Measurements from ENCODE around the gene VSIG8.
"Not testable (repeated sequence)": the region's sequence is repeated elsewhere in the genome, so short reads cannot be mapped to it uniquely, and the experiment has no call there.

Gene VSIG8

GRCh38 chr1:159862557-159862956 is at the start of gene VSIG8:
Gene VSIG8 (minus strand): TSS chr1:159862657. CDS start chr1:159862521, 136 bp downstream.
- POLR2A ChIA-PET: no interaction called here
- TF ChIP-seq CTBP1 (IDR thresholded peaks at IDR 0.05; ENCODE audit: borderline replicate concordance) (no peak), BHLHE40 (IDR thresholded peaks at IDR 0.05; ENCODE audit: borderline replicate concordance) (no peak), SUZ12 (IDR thresholded peaks at IDR 0.05) (no peak), FOXK2 (IDR thresholded peaks at IDR 0.05) (no peak)
- TF ChIP-seq, protein P1, sequence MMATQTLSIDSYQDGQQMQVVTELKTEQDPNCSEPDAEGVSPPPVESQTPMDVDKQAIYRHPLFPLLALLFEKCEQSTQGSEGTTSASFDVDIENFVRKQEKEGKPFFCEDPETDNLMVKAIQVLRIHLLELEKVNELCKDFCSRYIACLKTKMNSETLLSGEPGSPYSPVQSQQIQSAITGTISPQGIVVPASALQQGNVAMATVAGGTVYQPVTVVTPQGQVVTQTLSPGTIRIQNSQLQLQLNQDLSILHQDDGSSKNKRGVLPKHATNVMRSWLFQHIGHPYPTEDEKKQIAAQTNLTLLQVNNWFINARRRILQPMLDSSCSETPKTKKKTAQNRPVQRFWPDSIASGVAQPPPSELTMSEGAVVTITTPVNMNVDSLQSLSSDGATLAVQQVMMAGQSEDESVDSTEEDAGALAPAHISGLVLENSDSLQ (IDR thresholded peaks at IDR 0.05): no peak
- CTCF ChIA-PET: interaction anchor here (0.6 kb wide), 1 partner anchor 19 kb away, joined by 3 read pairs; no protein-coding TSS in a partner anchor
- DNase-seq (ENCODE audit: extremely low spot score): no peak

DNA sequence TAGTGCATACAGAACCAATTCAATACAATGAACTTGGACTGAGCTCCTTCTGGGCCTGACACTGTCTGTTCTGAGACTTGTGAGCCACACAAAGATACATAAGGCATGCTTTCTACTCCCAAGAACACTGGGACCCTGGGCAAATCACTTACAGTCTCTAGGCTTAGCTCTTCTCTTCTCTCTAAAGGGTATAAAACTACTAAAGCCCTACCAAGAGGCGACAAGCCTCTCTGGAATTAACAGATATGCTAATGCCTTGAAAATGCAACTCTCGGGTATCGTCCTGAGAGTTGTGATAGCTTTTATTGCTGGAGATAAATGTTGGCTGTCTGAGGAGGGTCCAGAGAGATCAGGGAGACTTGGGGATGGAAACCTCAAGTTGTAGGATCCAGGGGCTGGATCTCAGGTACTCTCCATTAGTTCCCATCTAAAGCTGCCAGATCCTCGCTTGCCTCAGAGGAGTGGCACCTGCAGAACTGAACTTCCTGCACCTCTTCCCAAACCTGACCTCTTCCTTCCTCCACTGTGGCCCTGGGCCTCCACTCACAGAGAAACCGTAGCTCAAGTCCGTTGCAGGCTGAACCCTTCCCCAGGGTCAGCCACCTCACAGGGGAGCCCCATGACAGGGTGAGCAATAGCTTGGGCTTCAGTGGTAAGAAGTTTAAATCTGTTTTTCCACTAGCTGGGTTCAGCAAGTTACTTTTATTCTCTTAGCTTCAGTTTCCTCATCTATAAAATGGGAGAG is 49.0 kb upstream of the VSIG8 start:
- CTCF ChIA-PET: no interaction called here
- no peak for TF ChIP-seq LEF1 (IDR thresholded peaks at IDR 0.05; ENCODE audit: borderline replicate concordance)
- no peak for TF ChIP-seq FOXA1 (IDR thresholded peaks at IDR 0.05)
- no peak for TF ChIP-seq HDGF (IDR thresholded peaks at IDR 0.05; ENCODE audit: borderline replicate concordance)
- POLR2A ChIA-PET: interaction anchor here (0.9 kb wide), 1 partner anchor 14 kb away, joined by 4 read pairs; the partner anchor contains the start of gene TAGLN2
- no peak for DNase-seq (ENCODE audit: extremely low spot score)

- no peak for TF ChIP-seq ZNF384 (IDR thresholded peaks at IDR 0.05)
- TF ChIP-seq ARNT (IDR thresholded peaks at IDR 0.05): no peak
- no peak for TF ChIP-seq HDGF (IDR thresholded peaks at IDR 0.05; ENCODE audit: borderline replicate concordance)
- TF ChIP-seq, protein P1 (IDR thresholded peaks at IDR 0.05): no peak
- no peak for TF ChIP-seq FOXK2 (IDR thresholded peaks at IDR 0.05)
- TF ChIP-seq ELF4 (IDR thresholded peaks at IDR 0.05): no peak
- TF ChIP-seq LEF1 (IDR thresholded peaks at IDR 0.05; ENCODE audit: borderline replicate concordance): no peak
- no peak for TF ChIP-seq BHLHE40 (IDR thresholded peaks at IDR 0.05; ENCODE audit: borderline replicate concordance)
- TF ChIP-seq SUZ12 (IDR thresholded peaks at IDR 0.05): no peak
- TF ChIP-seq L3MBTL2 (conservative IDR thresholded peaks at IDR 0.05): no peak
- TF ChIP-seq TARDBP (IDR thresholded peaks at IDR 0.05): no peak
- TF ChIP-seq SP1 (IDR thresholded peaks at IDR 0.05): no peak
- no peak for TF ChIP-seq NFRKB (IDR thresholded peaks at IDR 0.05)
- no peak for TF ChIP-seq FOXM1 (IDR thresholded peaks at IDR 0.05; ENCODE audit: borderline replicate concordance)
- no peak for TF ChIP-seq FOXA1 (IDR thresholded peaks at IDR 0.05)
- POLR2A ChIA-PET: interaction anchor here (0.7 to 1.6 kb wide), 2 partner anchors 17 to 116 kb away, joined by 3 to 5 read pairs; partner anchors contain the start of gene TAGLN2
- no peak for DNase-seq (ENCODE audit: extremely low spot score)
- CTCF ChIA-PET: no interaction called here
Observed at GRCh38 chr1:159908031-159908940, 45.8 kb upstream of the VSIG8 start.

GRCh38 chr1:159906960-159907359 is 44.5 kb upstream of the VSIG8 start:
- no peak for TF ChIP-seq NFRKB (IDR thresholded peaks at IDR 0.05)
- no peak for TF ChIP-seq BHLHE40 (IDR thresholded peaks at IDR 0.05; ENCODE audit: borderline replicate concordance)
- TF ChIP-seq SP1 (IDR thresholded peaks at IDR 0.05): no peak
- no peak for TF ChIP-seq FOXM1 (IDR thresholded peaks at IDR 0.05; ENCODE audit: borderline replicate concordance)
- no peak for TF ChIP-seq L3MBTL2 (conservative IDR thresholded peaks at IDR 0.05)
- TF ChIP-seq ELF4 (IDR thresholded peaks at IDR 0.05): no peak
- no peak for TF ChIP-seq LEF1 (IDR thresholded peaks at IDR 0.05; ENCODE audit: borderline replicate concordance)
- TF ChIP-seq, protein P1 (IDR thresholded peaks at IDR 0.05): no peak
- no peak for TF ChIP-seq FOXK2 (IDR thresholded peaks at IDR 0.05)
- TF ChIP-seq ZNF384 (IDR thresholded peaks at IDR 0.05): no peak
- TF ChIP-seq TARDBP (IDR thresholded peaks at IDR 0.05): no peak
- TF ChIP-seq CTBP1 (IDR thresholded peaks at IDR 0.05; ENCODE audit: borderline replicate concordance): no peak
- no peak for TF ChIP-seq HDGF (IDR thresholded peaks at IDR 0.05; ENCODE audit: borderline replicate concordance)
- TF ChIP-seq ARNT (IDR thresholded peaks at IDR 0.05): no peak
- no peak for TF ChIP-seq FOXA1 (IDR thresholded peaks at IDR 0.05)
- DNase-seq (ENCODE audit: extremely low spot score): no peak
- ChIA-PET CTCF (no interaction called here), POLR2A (interaction anchor here (1.6 kb wide), 1 partner anchor 18 kb away, joined by 5 read pairs; the partner anchor contains the start of gene TAGLN2)

DNA sequence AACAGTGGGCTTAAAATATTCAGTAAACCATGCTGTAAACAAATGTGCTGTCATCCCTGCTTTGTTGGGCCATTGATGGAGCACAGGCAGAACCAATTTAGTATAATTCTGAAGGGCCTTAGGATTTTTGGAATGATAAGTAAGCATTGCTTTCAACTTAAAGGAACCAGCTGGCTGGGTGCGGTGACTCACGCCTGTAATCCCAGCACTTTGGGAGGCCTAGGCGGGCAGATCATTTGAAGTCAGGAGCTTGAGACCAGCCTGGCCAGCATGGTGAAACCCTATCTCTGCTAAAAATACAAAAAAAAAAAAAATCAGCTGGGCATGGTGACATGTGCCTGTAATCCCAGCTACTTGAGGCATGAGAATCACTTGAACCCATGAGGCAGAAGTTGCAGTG is 41.6 kb upstream of the VSIG8 start:
- POLR2A ChIA-PET; CTCF ChIA-PET; DNase-seq (ENCODE audit: extremely low spot score): not testable (repeated sequence)

DNA sequence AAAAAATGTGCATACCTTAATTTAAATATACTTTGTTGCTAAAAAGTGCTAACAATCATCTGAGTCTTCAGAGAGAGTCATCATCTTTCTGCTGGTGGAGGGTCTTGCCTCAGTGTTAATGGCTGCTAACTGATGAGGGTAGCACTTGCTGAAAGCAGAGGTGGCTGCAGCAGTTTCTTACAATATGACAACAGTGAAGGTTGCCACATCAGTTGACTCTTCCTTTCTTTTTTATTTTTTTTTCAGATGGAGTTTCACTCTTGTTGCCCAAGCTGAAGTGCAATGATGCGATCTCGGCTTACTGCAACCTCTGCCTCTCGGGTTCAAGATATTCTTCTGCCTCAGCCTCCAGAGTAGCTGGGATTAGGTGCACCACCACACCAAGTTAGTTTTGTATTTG is 40.1 kb upstream of the VSIG8 start:
- ChIA-PET CTCF (no interaction called here), POLR2A (no interaction called here)
- TF ChIP-seq L3MBTL2 (conservative IDR thresholded peaks at IDR 0.05) (no peak), FOXM1 (IDR thresholded peaks at IDR 0.05; ENCODE audit: borderline replicate concordance) (no peak), SUZ12 (IDR thresholded peaks at IDR 0.05) (no peak), FOXA1 (IDR thresholded peaks at IDR 0.05) (no peak), ARNT (IDR thresholded peaks at IDR 0.05) (no peak), CTBP1 (IDR thresholded peaks at IDR 0.05; ENCODE audit: borderline replicate concordance) (no peak)
- DNase-seq (ENCODE audit: extremely low spot score): no peak
